KOPT-K1 (cell line): ENCODE data around the gene ESPNL.

Source experiments
- H3K27ac ChIP-seq: fragments of 200-600 bp; sonication (generic); 2 replicates; pipeline ENCODE4 v1.5.1; 2016; ENCODE audit warnings: antibody characterized with exemption, mild to moderate bottlenecking, low read depth, low read length; ENCODE audit not compliant: poor library complexity, severe bottlenecking
- H3K36me3 ChIP-seq: fragments of 200-600 bp; sonication (generic); 2 replicates; pipeline ENCODE4 v1.5.1; 2017; ENCODE audit warnings: antibody characterized with exemption, mild to moderate bottlenecking, low read length, moderate library complexity; ENCODE audit not compliant: insufficient read depth
- H3K9me3 ChIP-seq: fragments of 200-600 bp; sonication (generic); 2 replicates; pipeline ENCODE4 v1.5.1; 2017; ENCODE audit warnings: antibody characterized with exemption, low read length, mild to moderate bottlenecking; ENCODE audit not compliant: insufficient read depth, poor library complexity, severe bottlenecking

The ESPNL gene

GRCh38 chr2:238142382-238143205 is 42.5 kb downstream of the ESPNL start:
- no peaks in the 10 kb centered on the region for H3K36me3 ChIP-seq
- H3K9me3 ChIP-seq: no peaks in the 10 kb centered on the region
- no peak overlapping the region for H3K27ac ChIP-seq

- Histone ChIP-seq H3K9me3 (no peaks in the 10 kb centered on the region), H3K36me3 (no peaks in the 10 kb centered on the region), H3K27ac (no peak overlapping the region)
Measured at GRCh38 chr2:238143239-238143951, 43.3 kb downstream of the ESPNL start.

- Histone ChIP-seq H3K9me3 (no peaks in the 10 kb centered on the region), H3K36me3 (no peaks in the 10 kb centered on the region), H3K27ac (no peak overlapping the region)
Measured at GRCh38 chr2:238144262-238144661, 44.1 kb downstream of the ESPNL start.

GRCh38 chr2:238145046-238145445 is 44.9 kb downstream of the ESPNL start:
- H3K9me3 ChIP-seq: no peaks in the 10 kb centered on the region
- no peak overlapping the region for H3K27ac ChIP-seq
- H3K36me3 ChIP-seq: no peaks in the 10 kb centered on the region

GRCh38 chr2:238145851-238146250 is 45.7 kb downstream of the ESPNL start:
- no peaks in the 10 kb centered on the region for H3K9me3 ChIP-seq
- H3K36me3 ChIP-seq: no peaks in the 10 kb centered on the region
- no peak overlapping the region for H3K27ac ChIP-seq

- Histone ChIP-seq H3K9me3 (no peaks in the 10 kb centered on the region), H3K27ac (no peak overlapping the region), H3K36me3 (no peaks in the 10 kb centered on the region)
Measured at GRCh38 chr2:238146884-238147544, 46.9 kb downstream of the ESPNL start.

GRCh38 chr2:238148981-238149380 is 48.8 kb downstream of the ESPNL start:
- Histone ChIP-seq H3K27ac (no peak overlapping the region), H3K36me3 (no peaks in the 10 kb centered on the region), H3K9me3 (peaks cover under 1% of the 10 kb centered on the region)

GRCh38 chr2:238149841-238150572 is 49.9 kb downstream of the ESPNL start:
- Histone ChIP-seq H3K36me3 (no peaks in the 10 kb centered on the region), H3K27ac (no peak overlapping the region)

GRCh38 chr2:238150686-238151085 is 50.5 kb downstream of the ESPNL start:
- Histone ChIP-seq H3K36me3 (no peaks in the 10 kb centered on the region), H3K27ac (no peak overlapping the region), H3K9me3 (peaks cover 6% of the 10 kb centered on the region)

More at GRCh38 chr2:238149841-238150572, 49.9 kb downstream of the ESPNL start:
- H3K9me3 ChIP-seq: peaks cover 6% of the 10 kb centered on the region

- Histone ChIP-seq H3K9me3 (peaks cover 6% of the 10 kb centered on the region), H3K27ac (no peak overlapping the region), H3K36me3 (no peaks in the 10 kb centered on the region)
Measured at GRCh38 chr2:238151205-238151604, 51.1 kb downstream of the ESPNL start.

- Histone ChIP-seq H3K36me3 (no peaks in the 10 kb centered on the region), H3K9me3 (peaks cover 6% of the 10 kb centered on the region), H3K27ac (no peak overlapping the region)
Measured at GRCh38 chr2:238151628-238152235, 51.6 kb downstream of the ESPNL start.

- no peak overlapping the region for H3K27ac ChIP-seq
- peaks cover 6% of the 10 kb centered on the region for H3K9me3 ChIP-seq
- H3K36me3 ChIP-seq: no peaks in the 10 kb centered on the region
Measured at GRCh38 chr2:238152771-238153688, 52.9 kb downstream of the ESPNL start.

- H3K27ac ChIP-seq: no peak overlapping the region
- H3K9me3 ChIP-seq: peaks cover 6% of the 10 kb centered on the region
- H3K36me3 ChIP-seq: no peaks in the 10 kb centered on the region
Measured at GRCh38 chr2:238154570-238154969, 54.4 kb downstream of the ESPNL start.
